K562 (cell line): Measurements from ENCODE around the gene RNU2-1.

ENCODE experiments used
- ETS1 ChIP-seq: conservative IDR thresholded peaks from 2 replicates; pipeline ENCODE4 v1.6.1; 2011; ENCODE audit warnings: low read depth, mild to moderate bottlenecking, low read length; ENCODE audit not compliant: control insufficient read depth
- FOXM1 ChIP-seq, 2 experiments: fragments of 450-650 bp in 1 of 2; sonication (generic) in 1 of 2; formaldehyde crosslinking in 1 of 2; IDR thresholded peaks; 2 replicates each; pipeline versions ENCODE4 v1.6.1 to v1.9.0; 2017 to 2022; ENCODE audit warnings: low read depth in 2 of 2, mild to moderate bottlenecking in 2 of 2, missing genetic modification reagents in 1 of 2, moderate library complexity in 1 of 2
- GTF2F1 ChIP-seq: IDR thresholded peaks from 2 replicates; pipeline ENCODE4 v1.6.1; 2011; ENCODE audit warnings: low read depth, low read length, improper control_type of control experiment
- POLR2A ChIP-seq: fragments of 450-650 bp; conservative IDR thresholded peaks from 2 replicates; pipeline ENCODE4 v1.6.1; 2016
- SAP30 ChIP-seq: fragments of 200-600 bp; sonication (generic); IDR thresholded peaks from 2 replicates; pipeline ENCODE4 v1.6.1; 2012; ENCODE audit warnings: borderline replicate concordance, low read depth, mild to moderate bottlenecking, moderate library complexity, low read length, control low read depth, inconsistent platforms; ENCODE audit not compliant: insufficient read depth, poor library complexity, severe bottlenecking
- ZBTB8A ChIP-seq: fragments of 450-650 bp; IDR thresholded peaks from 2 replicates; pipeline ENCODE4 v1.6.1; 2018; ENCODE audit warnings: mild to moderate bottlenecking, moderate library complexity; ENCODE audit not compliant: partially characterized antibody
- ZNF282 ChIP-seq: sonication (generic); formaldehyde crosslinking; IDR thresholded peaks from 2 replicates; pipeline ENCODE4 v1.8.1; 2023; ENCODE audit warnings: missing genetic modification reagents

GRCh38 chr17:43226393-43226792, 7.4 kb downstream of the RNU2-1 start:
- TF ChIP-seq POLR2A (no peak), FOXM1 (IDR thresholded peaks at IDR 0.05; ENCODE audit: low read depth) (no peak), FOXM1 (CRISPR knock-in tag; IDR thresholded peaks at IDR 0.05; ENCODE audit: low read depth) (no peak), ZNF282 (CRISPR knock-in tag) (no peak), GTF2F1 (no peak), ZBTB8A (no peak), SAP30 (no peak), ETS1 (no peak)
